Mesendoderm (in vitro differentiated cells): ENCODE results near the gene MAGEC1.

ENCODE experiments used
- DNase-seq: peaks from one replicate; pipeline ENCODE4 v3.0.0; 2013
- H2AK5ac ChIP-seq: 2 replicates; pipeline ENCODE4 v1.6.1; 2013; ENCODE audit warnings: low read length, inconsistent platforms
- H2BK120ac ChIP-seq: 2 replicates; pipeline ENCODE4 v1.6.1; 2013; ENCODE audit warnings: low read depth, mild to moderate bottlenecking, low read length, moderate library complexity, mixed read lengths
- H2BK15ac ChIP-seq: replicated peaks from 2 replicates; pipeline ENCODE4 v1.6.1; 2013; ENCODE audit warnings: low read depth, mild to moderate bottlenecking, moderate library complexity
- H2BK5ac ChIP-seq: 2 replicates; pipeline ENCODE4 v1.6.1; 2013; ENCODE audit warnings: low read length, inconsistent platforms
- H3K18ac ChIP-seq: 2 replicates; pipeline ENCODE4 v1.6.1; 2013; ENCODE audit warnings: mild to moderate bottlenecking, low read length, mixed read lengths
- H3K23ac ChIP-seq: one replicate; pipeline ENCODE4 v1.6.1; 2013; ENCODE audit warnings: low read length
- H3K27ac ChIP-seq: 2 replicates; pipeline ENCODE4 v1.5.1; 2013; ENCODE audit warnings: low read depth, mild to moderate bottlenecking, inconsistent platforms, low read length, moderate library complexity
- H3K27me3 ChIP-seq: 2 replicates; pipeline ENCODE4 v1.6.1; 2013; ENCODE audit warnings: low read length, control low read depth, mild to moderate bottlenecking, inconsistent platforms; ENCODE audit not compliant: insufficient read depth, poor library complexity
- H3K36me3 ChIP-seq: 2 replicates; pipeline ENCODE4 v1.6.1; 2013; ENCODE audit warnings: low read length, inconsistent platforms; ENCODE audit not compliant: control insufficient read depth, insufficient read depth
- H3K4ac ChIP-seq: one replicate; pipeline ENCODE4 v1.6.1; 2013; ENCODE audit warnings: low read depth, mild to moderate bottlenecking, low read length, moderate library complexity
- H3K4me1 ChIP-seq: 2 replicates; pipeline ENCODE4 v1.6.1; 2013; ENCODE audit warnings: low read depth, low read length, inconsistent platforms; ENCODE audit not compliant: control insufficient read depth
- H3K4me2 ChIP-seq: 2 replicates; pipeline ENCODE4 v1.6.1; 2013; ENCODE audit warnings: low read length
- H3K4me3 ChIP-seq: 2 replicates; pipeline ENCODE4 v1.5.1; 2013; ENCODE audit warnings: mild to moderate bottlenecking, low read length
- H3K56ac ChIP-seq: one replicate; pipeline ENCODE4 v1.6.1; 2013; ENCODE audit warnings: low read length
- H3K79me1 ChIP-seq: 2 replicates; pipeline ENCODE4 v1.6.1; 2013; ENCODE audit warnings: low read length, inconsistent platforms
- H3K79me2 ChIP-seq: 2 replicates; pipeline ENCODE4 v1.6.1; 2013; ENCODE audit warnings: mild to moderate bottlenecking, low read length; ENCODE audit not compliant: control insufficient read depth, insufficient read depth
- H3K9ac ChIP-seq: 2 replicates; pipeline ENCODE4 v1.6.1; 2013; ENCODE audit warnings: low read length, inconsistent platforms
- H4K5ac ChIP-seq: one replicate; pipeline ENCODE4 v1.6.1; 2013; ENCODE audit warnings: low read length
- H4K8ac ChIP-seq: one replicate; pipeline ENCODE4 v1.6.1; 2013; ENCODE audit warnings: low read depth, mild to moderate bottlenecking, control low read depth, low read length, moderate library complexity
- WGBS: extraction: QIAGEN DNeasy Blood & Tissue Kit; methylation state at CpG from one replicate; pipeline ENCODE4 v1.1.7; 2013; ENCODE audit warnings: low lambda C conversion rate, missing lambda C conversion rate; ENCODE audit not compliant: insufficient coverage; ENCODE audit errors: extremely low coverage; 5-methylcytosine and 5-hydroxymethylcytosine counted together

MAGEC1 gene

DNA sequence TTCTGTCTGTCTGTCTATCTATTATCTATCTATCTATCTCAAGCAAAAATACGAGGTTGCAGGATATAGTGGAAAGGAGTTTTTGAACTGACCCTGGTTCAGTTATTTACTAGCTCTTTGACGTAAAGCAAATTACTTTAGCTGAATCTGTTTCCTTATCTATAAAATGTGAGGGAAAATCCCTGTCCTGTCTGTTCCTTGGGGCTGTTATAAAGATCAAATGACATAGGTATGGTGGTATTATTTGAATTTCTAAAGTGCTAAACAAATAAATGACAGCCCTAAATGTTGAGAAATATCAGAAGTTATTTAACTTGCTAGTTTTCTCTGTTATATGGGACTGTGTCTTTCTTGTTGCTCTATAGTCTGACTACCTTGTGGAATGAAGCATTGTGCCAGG lies 55.0 kb downstream of the MAGEC1 start:
- H3K79me2 ChIP-seq = no peaks in the 10 kb centered on the region
- no peak overlapping the region for H4K5ac ChIP-seq
- H3K36me3 ChIP-seq = no peaks in the 10 kb centered on the region
- no peaks in the 10 kb centered on the region for H3K4me1 ChIP-seq
- H3K4me3 ChIP-seq = no peak overlapping the region
- no peak overlapping the region for H2BK120ac ChIP-seq
- no peak overlapping the region for H3K27ac ChIP-seq
- DNase-seq = no peak
- H2AK5ac ChIP-seq = no peak overlapping the region
- H3K23ac ChIP-seq = no peak overlapping the region
- H3K56ac ChIP-seq = no peak overlapping the region
- H2BK15ac ChIP-seq = no peak overlapping the region
- no peak overlapping the region for H4K8ac ChIP-seq
- H2BK5ac ChIP-seq = no peak overlapping the region
- H3K4me2 ChIP-seq = no peak overlapping the region
- no peaks in the 10 kb centered on the region for H3K27me3 ChIP-seq
- H3K9ac ChIP-seq = no peak overlapping the region
- H3K18ac ChIP-seq = no peak overlapping the region
- no peak overlapping the region for H3K4ac ChIP-seq
- no CpG with 5 or more reads among the region's 2 CpGs for WGBS
- H3K79me1 ChIP-seq = no peaks in the 10 kb centered on the region
